Endothelial cell (in vitro differentiated cells): ENCODE results near the gene HGF. TPM values are rescaled to one million over a fixed set of nuclear protein-coding genes. Genes with fewer than 3 reads are reported as not detected.

ENCODE experiments used
- DNase-seq: peaks from one replicate; pipeline ENCODE4 v3.0.0; 2021; ENCODE audit warnings: low spot score
- H3K27ac Mint-ChIP-seq: one replicate; pipeline ENCODE4 v1.8.0; 2021; ENCODE audit warnings: mixed read lengths, inconsistent platforms; ENCODE audit not compliant: unreplicated experiment
- H3K27me3 Mint-ChIP-seq: one replicate; pipeline ENCODE4 v1.8.0; 2021; ENCODE audit warnings: mild to moderate bottlenecking, moderate library complexity, mixed read lengths, inconsistent platforms; ENCODE audit not compliant: unreplicated experiment
- H3K36me3 Mint-ChIP-seq: one replicate; pipeline ENCODE4 v1.8.0; 2021; ENCODE audit warnings: mild to moderate bottlenecking, low read depth, mixed read lengths, inconsistent platforms; ENCODE audit not compliant: unreplicated experiment
- H3K4me1 Mint-ChIP-seq: one replicate; pipeline ENCODE4 v1.8.0; 2021; ENCODE audit warnings: mild to moderate bottlenecking, mixed read lengths, inconsistent platforms; ENCODE audit not compliant: unreplicated experiment
- H3K4me3 Mint-ChIP-seq: one replicate; pipeline ENCODE4 v1.8.0; 2021; ENCODE audit warnings: mild to moderate bottlenecking, mixed read lengths, inconsistent platforms; ENCODE audit not compliant: unreplicated experiment
- H3K9me3 Mint-ChIP-seq: one replicate; pipeline ENCODE4 v1.8.0; 2021; ENCODE audit warnings: mixed read lengths, inconsistent platforms; ENCODE audit not compliant: unreplicated experiment
- CTCF ChIP-seq: fragments of 200-600 bp; sonication (generic); IDR thresholded peaks from one replicate; pipeline ENCODE4 v1.5.0; 2021; ENCODE audit warnings: antibody characterized with exemption; ENCODE audit not compliant: unreplicated experiment
- total RNA-seq: library from RNA; stranded (reverse); fragmentation: NEBNext Ultra II Directional; extraction: Animal tissue kit (Norgen Biotek cat#: 25700); gene quantifications from one replicate; pipeline ENCODE4 v1.2.1, GENCODE V29; 2021; ENCODE audit not compliant: unreplicated experiment

HGF gene
- total RNA-seq, 1 donor from 2014 or later = 0.82 TPM

- Mint-ChIP-seq H3K27me3 (no peaks in the 10 kb centered on the region), H3K36me3 (no peaks in the 10 kb centered on the region), H3K27ac (no peak overlapping the region), H3K9me3 (no peaks in the 10 kb centered on the region), H3K4me3 (no peak overlapping the region), H3K4me1 (peaks cover 3% of the 10 kb centered on the region)
- no peak for DNase-seq
- TF ChIP-seq CTCF = no peak
Measured at GRCh38 chr7:81790120-81790500, 20.3 kb upstream of the HGF start.

- Mint-ChIP-seq H3K4me1 (peaks cover 3% of the 10 kb centered on the region), H3K27ac (no peak overlapping the region), H3K36me3 (no peaks in the 10 kb centered on the region), H3K9me3 (no peaks in the 10 kb centered on the region), H3K27me3 (no peaks in the 10 kb centered on the region), H3K4me3 (no peak overlapping the region)
- TF ChIP-seq CTCF = no peak
- DNase-seq = no peak
Measured at GRCh38 chr7:81789406-81790119, 19.7 kb upstream of the HGF start.

- Mint-ChIP-seq H3K4me3 (no peak overlapping the region), H3K27ac (no peak overlapping the region), H3K36me3 (no peaks in the 10 kb centered on the region), H3K9me3 (no peaks in the 10 kb centered on the region), H3K27me3 (no peaks in the 10 kb centered on the region), H3K4me1 (peaks cover 3% of the 10 kb centered on the region)
- DNase-seq = no peak
- no peak for TF ChIP-seq CTCF
Measured at GRCh38 chr7:81788246-81788645, 18.4 kb upstream of the HGF start.

- Mint-ChIP-seq H3K4me3 (no peak overlapping the region), H3K27ac (no peak overlapping the region), H3K36me3 (no peaks in the 10 kb centered on the region), H3K27me3 (no peaks in the 10 kb centered on the region), H3K4me1 (peaks cover 13% of the 10 kb centered on the region), H3K9me3 (no peaks in the 10 kb centered on the region)
- no peak for TF ChIP-seq CTCF
- DNase-seq = no peak
Measured at GRCh38 chr7:81783818-81784217, 14.0 kb upstream of the HGF start.

GRCh38 chr7:81780914-81781693, 11.3 kb upstream of the HGF start:
- H3K27ac Mint-ChIP-seq = no peak overlapping the region
- H3K4me3 Mint-ChIP-seq = no peak overlapping the region
- DNase-seq = no peak
- H3K36me3 Mint-ChIP-seq = no peaks in the 10 kb centered on the region
- no peak for TF ChIP-seq CTCF
- H3K4me1 Mint-ChIP-seq = peaks cover 13% of the 10 kb centered on the region
- no peaks in the 10 kb centered on the region for H3K27me3 Mint-ChIP-seq
- no peaks in the 10 kb centered on the region for H3K9me3 Mint-ChIP-seq
